ENCODE measurements around the gene LARP4B. TPM values are rescaled to one million over a fixed set of nuclear protein-coding genes. Genes with fewer than 3 reads are reported as not detected.

Gene LARP4B
- total RNA-seq, 4 donors from 2014 or later, result 37.2 to 103 (median 54.7) TPM

DNA sequence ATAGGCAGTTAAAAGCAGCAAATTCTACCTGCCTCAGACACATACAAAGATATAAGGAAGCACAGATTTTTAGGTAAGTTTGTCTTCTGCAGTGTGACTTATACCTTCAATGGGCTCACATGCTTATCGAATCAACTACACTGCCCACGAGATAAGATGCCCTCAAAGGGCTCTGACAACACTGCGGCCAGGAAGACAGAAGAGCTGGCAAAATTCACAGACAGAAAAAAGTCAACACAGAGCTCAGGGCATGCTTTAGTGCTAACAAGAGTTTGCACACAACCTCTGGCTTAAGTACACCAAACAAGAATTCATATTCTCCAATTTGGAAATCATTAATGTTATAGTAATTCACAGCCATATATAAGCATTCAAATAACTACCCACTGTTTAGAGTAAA is 62.3 kb downstream of the LARP4B start:
- no peak for DNase-seq (ENCODE audit: low spot score)
- no peak for ATAC-seq (ENCODE audit: low FRiP score)

GRCh38 chr10:867807-868206 is 63.7 kb downstream of the LARP4B start:
- DNase-seq (ENCODE audit: low spot score) (no peak), ATAC-seq (ENCODE audit: low FRiP score) (no peak)
- TF ChIP-seq, protein P1, sequence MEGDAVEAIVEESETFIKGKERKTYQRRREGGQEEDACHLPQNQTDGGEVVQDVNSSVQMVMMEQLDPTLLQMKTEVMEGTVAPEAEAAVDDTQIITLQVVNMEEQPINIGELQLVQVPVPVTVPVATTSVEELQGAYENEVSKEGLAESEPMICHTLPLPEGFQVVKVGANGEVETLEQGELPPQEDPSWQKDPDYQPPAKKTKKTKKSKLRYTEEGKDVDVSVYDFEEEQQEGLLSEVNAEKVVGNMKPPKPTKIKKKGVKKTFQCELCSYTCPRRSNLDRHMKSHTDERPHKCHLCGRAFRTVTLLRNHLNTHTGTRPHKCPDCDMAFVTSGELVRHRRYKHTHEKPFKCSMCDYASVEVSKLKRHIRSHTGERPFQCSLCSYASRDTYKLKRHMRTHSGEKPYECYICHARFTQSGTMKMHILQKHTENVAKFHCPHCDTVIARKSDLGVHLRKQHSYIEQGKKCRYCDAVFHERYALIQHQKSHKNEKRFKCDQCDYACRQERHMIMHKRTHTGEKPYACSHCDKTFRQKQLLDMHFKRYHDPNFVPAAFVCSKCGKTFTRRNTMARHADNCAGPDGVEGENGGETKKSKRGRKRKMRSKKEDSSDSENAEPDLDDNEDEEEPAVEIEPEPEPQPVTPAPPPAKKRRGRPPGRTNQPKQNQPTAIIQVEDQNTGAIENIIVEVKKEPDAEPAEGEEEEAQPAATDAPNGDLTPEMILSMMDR (IDR thresholded peaks at IDR 0.05), result no peak

More for the DNA sequence above, 62.3 kb downstream of the LARP4B start:
- TF ChIP-seq, protein P1 (IDR thresholded peaks at IDR 0.05), result no peak

DNA sequence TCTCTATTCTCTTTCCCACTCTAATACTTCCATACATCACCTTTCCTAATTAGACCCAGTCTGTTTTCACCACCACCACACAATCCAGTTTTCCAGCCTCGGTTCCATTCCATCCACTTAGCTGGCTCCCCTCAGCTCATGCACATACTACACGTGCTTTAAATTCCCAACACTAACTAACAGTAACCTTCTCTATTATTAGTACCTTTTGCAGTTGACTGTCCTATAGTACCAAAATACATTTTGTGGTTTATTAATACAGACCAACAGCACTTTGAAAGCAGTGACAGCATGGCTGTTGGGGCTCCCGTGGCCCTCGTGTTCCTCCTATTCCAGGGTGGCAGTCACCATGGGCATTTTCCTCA is 64.9 kb downstream of the LARP4B start:
- DNase-seq (ENCODE audit: low spot score), result no peak
- ATAC-seq (ENCODE audit: low FRiP score), result no peak
- TF ChIP-seq, protein P1 (IDR thresholded peaks at IDR 0.05), result no peak

DNA sequence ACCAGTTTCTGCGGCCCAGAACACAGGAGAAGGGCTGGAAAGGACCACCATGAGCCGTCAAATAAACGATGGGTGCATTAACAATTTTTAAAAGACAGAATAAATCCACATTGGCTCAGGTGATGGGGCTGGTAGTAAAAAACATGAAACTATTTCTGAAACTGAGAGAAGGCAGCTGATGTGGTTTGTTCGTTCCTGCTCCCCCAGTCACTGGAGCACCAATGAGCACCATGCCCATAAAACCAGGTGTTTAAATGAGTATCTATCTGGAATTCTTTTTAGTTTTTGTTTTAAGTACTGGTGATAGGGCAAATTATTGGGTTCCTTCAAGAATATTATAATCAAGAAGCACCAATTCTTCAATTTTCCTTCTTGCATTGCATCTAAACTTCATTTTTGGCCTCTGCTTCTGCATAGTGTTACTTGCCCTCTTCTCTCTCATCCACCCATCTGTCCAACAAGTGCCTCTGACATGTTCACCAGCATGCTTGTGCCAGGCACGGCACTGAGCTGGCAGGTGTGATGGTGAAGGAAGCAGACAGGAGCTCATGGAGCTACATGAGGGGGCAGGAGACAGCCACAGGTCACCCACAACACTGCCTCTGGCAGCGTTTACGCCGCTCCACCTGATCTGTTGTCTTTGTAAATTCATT is 65.5 kb downstream of the LARP4B start:
- TF ChIP-seq, protein P1 (IDR thresholded peaks at IDR 0.05), result no peak
- DNase-seq (ENCODE audit: low spot score) (no peak), ATAC-seq (ENCODE audit: low FRiP score) (no peak)

- DNase-seq (ENCODE audit: low spot score) (no peak), ATAC-seq (ENCODE audit: low FRiP score) (no peak)
- TF ChIP-seq, protein P1 (IDR thresholded peaks at IDR 0.05), result no peak
These were observed 66.2 kb downstream of the LARP4B start for GRCh38 chr10:865257-865656.

- ATAC-seq (ENCODE audit: low FRiP score), result no peak
- TF ChIP-seq, protein P1 (IDR thresholded peaks at IDR 0.05), result no peak
- DNase-seq (ENCODE audit: low spot score), result no peak
These were observed 71.0 kb downstream of the LARP4B start for GRCh38 chr10:860519-860918.

GRCh38 chr10:856416-857157 is 74.9 kb downstream of the LARP4B start:
- TF ChIP-seq, protein P1 (IDR thresholded peaks at IDR 0.05), result no peak
- DNase-seq (ENCODE audit: low spot score) (no peak), ATAC-seq (ENCODE audit: low FRiP score) (no peak)
